NCI-H1105 treated with DMSO at 0.1 percent for 48 hours (cell line): ENCODE measurements around the gene GLCE.
"Not testable (repeated sequence)": the region's sequence is repeated elsewhere in the genome, so short reads cannot be mapped to it uniquely, and the experiment has no call there.

Experiments
- DNase-seq: peaks from one replicate; lab custom pipeline; 2025; lab: John Stamatoyannopoulos, UW

GLCE gene

DNA sequence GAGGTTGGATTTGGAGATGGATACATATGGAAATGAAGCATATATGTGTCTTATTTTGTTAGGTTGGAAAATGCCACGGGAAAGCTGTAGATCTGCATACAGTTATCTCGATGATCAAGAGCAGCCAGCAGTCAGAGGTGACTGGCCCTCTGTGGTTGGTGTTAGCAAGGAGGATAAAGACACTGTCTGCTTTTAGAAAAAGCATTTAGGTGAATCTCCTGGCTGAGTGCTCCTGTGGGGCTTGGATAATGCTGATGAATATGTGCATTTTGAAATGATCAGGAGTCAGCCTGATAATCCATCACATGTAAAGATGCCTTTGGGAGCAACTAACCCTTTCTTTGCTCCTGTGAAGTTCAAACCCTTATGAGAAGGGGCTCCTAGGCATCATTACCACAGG, 24.9 kb upstream of the GLCE start:
- no peak for DNase-seq

- DNase-seq, result no peak
These were observed 21.5 kb upstream of the GLCE start for GRCh38 chr15:69138963-69139362.

GRCh38 chr15:69140306-69140705, 20.1 kb upstream of the GLCE start:
- no peak for DNase-seq

GRCh38 chr15:69141286-69141701, 19.1 kb upstream of the GLCE start:
- DNase-seq, result no peak

- DNase-seq, result no peak
These were observed 18.6 kb upstream of the GLCE start for GRCh38 chr15:69141833-69142232.

- peak; percentile 59 for DNase-seq
These were observed 16.5 kb upstream of the GLCE start for GRCh38 chr15:69143756-69144436.

- no peak for DNase-seq
These were observed 15.9 kb upstream of the GLCE start for GRCh38 chr15:69144530-69144929.

- no peak for DNase-seq
These were observed 15.2 kb upstream of the GLCE start for GRCh38 chr15:69145149-69145693.

GRCh38 chr15:69145694-69146492, 14.5 kb upstream of the GLCE start:
- no peak for DNase-seq

- DNase-seq, result no peak
These were observed 13.6 kb upstream of the GLCE start for GRCh38 chr15:69146724-69147435.

GRCh38 chr15:69148465-69148864, 12.0 kb upstream of the GLCE start:
- no peak for DNase-seq

- no peak for DNase-seq
These were observed 11.3 kb upstream of the GLCE start for GRCh38 chr15:69149163-69149562.

GRCh38 chr15:69149803-69150202, 10.6 kb upstream of the GLCE start:
- no peak for DNase-seq

DNA sequence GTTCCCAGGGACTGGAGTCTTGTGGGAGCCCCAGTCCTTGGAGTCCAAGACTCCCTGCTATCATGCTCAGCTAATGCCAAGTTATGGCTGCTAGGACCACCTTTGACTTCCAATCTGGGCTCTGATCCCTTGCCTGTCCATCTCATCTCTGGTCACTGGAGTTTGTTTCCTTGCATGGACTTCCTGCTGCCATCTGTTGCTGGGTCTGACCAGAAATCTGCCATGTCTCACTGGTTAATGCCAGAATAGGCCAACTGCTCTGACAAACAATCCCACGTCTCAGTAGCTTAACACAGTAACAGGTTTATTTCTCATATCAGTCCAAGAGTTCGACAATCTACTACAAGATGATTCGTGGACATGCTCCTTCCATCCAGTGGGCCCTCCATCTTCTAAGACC, 10.1 kb upstream of the GLCE start:
- DNase-seq, result no peak

DNA sequence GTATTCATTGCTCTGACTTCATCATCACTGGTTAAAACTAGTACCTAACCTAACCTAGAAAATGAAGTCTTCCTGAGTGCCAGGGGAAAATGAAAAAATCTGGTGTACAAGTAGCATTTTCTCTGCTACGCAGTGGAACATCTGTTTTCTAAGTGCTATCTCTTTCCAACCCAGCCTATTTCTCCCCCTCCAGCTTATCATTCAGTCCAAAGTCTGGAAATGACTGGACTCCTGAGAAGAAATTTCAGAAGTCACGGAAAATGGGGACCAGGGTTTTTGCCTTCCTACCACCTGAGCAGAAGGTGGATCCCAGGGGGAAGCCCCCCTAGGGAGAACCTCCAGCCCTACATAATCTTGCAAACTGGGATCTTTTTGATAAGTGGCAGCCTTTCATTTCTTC, 9.6 kb upstream of the GLCE start:
- no peak for DNase-seq

- no peak for DNase-seq
These were observed 7.4 kb upstream of the GLCE start for GRCh38 chr15:69153046-69153445.

DNA sequence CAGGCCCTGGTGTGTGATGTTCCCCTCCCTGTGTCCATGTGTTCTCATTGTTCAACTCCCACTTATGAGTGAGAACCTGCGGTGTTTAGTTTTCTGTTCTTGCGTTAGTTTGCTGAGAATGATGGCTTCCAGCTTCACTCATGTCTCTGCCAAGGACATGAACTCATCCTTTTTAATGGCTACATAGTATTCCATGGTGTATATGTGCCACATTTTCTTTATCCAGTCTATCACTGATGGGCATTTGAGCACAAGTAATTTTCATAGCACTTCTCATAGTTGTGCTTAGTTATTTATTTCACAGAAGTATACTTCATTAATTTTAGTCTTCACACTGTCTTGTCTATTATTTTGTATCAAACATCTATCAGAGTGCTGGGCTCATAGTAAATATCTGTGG, 6.8 kb upstream of the GLCE start:
- DNase-seq, result not testable (repeated sequence)

GRCh38 chr15:69154078-69154477, 6.4 kb upstream of the GLCE start:
- DNase-seq, result no peak

- DNase-seq, result no peak
These were observed 5.8 kb upstream of the GLCE start for GRCh38 chr15:69154684-69155083.

GRCh38 chr15:69156736-69157381, 3.6 kb upstream of the GLCE start:
- no peak for DNase-seq

DNA sequence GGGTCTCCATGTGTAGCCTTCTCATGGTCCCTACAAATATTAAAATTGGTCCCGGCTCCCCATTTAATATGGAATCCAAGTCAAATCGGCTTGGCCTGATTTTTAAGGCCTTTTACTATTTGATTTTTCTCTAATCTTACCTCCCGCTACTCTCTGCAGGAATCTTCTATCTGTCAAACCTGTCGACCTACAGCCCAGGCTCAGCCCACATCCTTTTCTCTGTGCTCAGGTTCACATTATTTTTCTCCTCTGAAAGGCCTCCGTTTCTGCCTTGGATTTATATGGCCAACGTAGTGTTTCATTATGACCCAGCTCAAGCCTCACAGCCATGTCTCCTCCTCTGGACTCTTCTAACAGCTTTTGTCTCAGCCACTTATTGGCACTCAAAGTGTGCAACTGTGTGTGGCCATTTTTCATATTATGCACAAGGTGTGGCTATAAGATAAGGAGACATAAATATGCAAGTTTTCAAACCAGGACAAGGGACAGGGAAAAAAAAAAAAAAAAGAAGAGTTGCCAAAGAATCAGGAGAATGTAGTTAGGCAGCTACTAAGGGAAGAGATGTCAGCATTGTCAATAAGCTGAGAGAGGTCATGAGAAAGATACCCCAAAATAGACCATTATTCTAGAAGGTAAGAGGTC, 2.1 kb upstream of the GLCE start:
- no peak for DNase-seq

DNA sequence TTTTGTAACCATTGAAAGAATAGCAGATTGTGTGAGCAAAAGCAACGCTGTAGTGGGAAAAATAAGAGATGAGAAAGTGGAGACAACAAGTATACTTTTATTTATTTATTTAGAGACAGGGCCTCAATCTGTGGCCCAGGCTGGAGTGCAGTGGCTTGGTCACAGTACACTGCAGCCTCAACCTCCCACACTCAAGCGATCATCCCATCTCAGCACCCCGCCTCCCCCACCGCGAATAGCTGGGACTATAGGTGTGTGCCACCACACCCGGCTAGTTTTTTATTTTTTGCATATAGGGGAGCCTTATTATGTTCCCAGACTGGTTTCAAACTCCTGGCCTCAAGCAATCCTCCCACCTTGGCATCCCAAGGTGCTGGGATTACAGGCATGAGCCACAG, 1.6 kb upstream of the GLCE start:
- DNase-seq, result no peak
